Sigmoid colon (tissue), 4 donors: ENCODE data around the gene PLCB1.

Experiments
- POLR2AphosphoS5 ChIP-seq, 4 donors: sonication (generic); formaldehyde crosslinking; IDR thresholded peaks; one replicate each; pipeline ENCODE4 v1.6.1; 2017; ENCODE audit warnings: antibody characterized with exemption in 4 of 4
- TF ChIP-seq, protein P1 (sequence below), 4 experiments: fragments of 450-650 bp in 3 of 4; fragments of 200-600 bp in 1 of 4; IDR thresholded peaks; one replicate each; pipeline ENCODE4 v1.5.1; 2016 to 2019; ENCODE audit warnings: antibody characterized with exemption in 4 of 4, mild to moderate bottlenecking in 3 of 4, moderate library complexity in 2 of 4

DNA sequence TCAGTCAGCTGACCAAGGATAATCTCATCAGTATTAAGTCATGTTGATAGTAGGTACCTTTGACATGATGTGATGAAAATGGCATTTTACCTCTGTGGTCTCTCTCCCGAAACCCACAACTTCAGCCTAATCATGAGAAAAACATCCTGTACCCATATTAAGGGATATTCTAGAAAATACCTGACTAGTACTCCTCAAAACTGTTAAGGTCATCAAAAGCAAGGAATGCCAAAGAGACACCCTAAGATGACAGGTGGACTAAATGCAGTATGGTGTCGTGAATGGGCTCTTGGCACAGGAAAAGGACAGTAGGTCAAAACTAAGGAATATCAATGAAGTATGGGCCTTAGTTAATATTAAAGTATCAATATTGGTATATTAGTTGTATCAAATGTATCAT, 221.4 kb downstream of the PLCB1 start:
- no peak for TF ChIP-seq POLR2AphosphoS5 (IDR thresholded peaks at IDR 0.05)
- TF ChIP-seq, protein P1, sequence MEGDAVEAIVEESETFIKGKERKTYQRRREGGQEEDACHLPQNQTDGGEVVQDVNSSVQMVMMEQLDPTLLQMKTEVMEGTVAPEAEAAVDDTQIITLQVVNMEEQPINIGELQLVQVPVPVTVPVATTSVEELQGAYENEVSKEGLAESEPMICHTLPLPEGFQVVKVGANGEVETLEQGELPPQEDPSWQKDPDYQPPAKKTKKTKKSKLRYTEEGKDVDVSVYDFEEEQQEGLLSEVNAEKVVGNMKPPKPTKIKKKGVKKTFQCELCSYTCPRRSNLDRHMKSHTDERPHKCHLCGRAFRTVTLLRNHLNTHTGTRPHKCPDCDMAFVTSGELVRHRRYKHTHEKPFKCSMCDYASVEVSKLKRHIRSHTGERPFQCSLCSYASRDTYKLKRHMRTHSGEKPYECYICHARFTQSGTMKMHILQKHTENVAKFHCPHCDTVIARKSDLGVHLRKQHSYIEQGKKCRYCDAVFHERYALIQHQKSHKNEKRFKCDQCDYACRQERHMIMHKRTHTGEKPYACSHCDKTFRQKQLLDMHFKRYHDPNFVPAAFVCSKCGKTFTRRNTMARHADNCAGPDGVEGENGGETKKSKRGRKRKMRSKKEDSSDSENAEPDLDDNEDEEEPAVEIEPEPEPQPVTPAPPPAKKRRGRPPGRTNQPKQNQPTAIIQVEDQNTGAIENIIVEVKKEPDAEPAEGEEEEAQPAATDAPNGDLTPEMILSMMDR (IDR thresholded peaks at IDR 0.05) = no peak
